Islet precursor cell (in vitro differentiated cells): ENCODE results near the gene GRID2IP.
A peak's percentile ranks its signal among the peaks of the same experiment; 100 is the strongest.
"Not testable (repeated sequence)": the region's sequence is repeated elsewhere in the genome, so short reads cannot be mapped to it uniquely, and the experiment has no call there.

ENCODE experiments used
- DNase-seq: peaks from one replicate; pipeline ENCODE4 v3.0.0-alpha.2; 2018

GRID2IP gene

DNA sequence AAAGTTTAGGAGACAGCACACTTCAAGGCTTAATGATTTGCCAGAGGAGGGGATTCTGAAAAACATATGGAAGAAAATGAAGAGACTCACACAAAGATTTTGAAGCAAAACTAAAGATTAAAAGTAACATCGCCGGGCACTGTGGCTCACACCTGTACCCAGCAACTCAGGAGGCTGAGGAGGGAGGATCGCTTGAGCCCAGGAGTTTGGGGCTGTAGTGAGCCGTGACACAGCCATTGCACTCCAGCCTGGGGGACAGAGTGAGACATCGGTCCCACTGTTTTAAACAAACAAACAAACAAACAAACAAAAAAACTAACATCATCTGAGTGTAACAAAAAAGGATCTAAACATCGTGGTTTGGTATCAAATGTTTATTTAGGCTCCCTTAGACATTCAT, 69.8 kb downstream of the GRID2IP start:
- no peak for DNase-seq

DNA sequence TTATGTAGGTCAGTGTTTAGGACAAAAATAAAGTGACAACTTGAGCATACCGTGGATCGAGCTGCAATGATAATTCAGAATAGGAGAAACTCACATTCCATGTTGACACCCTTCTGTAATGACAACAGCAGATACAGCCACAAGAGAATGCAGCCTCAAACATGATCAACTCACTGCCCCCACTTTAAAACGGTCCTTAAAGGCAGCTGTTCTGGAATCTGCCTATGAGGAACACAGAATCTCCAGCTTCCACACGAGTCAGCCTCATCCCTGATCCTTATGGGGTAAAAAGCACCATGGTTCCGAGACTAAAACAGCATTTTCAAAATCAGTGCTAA, 71.0 kb downstream of the GRID2IP start:
- no peak for DNase-seq

DNA sequence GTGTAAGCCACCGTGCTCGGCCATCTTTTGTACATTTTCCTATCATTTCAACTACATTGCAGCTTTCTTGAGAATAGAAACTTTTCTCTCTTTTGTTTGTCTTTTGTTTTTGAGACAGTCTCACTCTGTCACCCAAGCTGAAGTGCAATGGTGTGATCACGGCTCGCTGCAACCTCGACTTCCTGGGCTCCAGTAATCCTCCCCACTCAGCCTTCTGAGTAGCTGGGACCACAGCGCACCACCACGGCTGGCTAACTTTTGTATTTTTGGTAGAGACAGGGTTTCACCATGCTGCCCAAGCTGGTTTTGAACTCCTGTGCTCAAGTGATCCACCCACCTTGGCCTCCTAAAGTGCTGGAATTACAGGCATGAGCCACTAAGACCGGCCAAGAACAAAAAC, 72.2 kb downstream of the GRID2IP start:
- DNase-seq: no peak

DNA sequence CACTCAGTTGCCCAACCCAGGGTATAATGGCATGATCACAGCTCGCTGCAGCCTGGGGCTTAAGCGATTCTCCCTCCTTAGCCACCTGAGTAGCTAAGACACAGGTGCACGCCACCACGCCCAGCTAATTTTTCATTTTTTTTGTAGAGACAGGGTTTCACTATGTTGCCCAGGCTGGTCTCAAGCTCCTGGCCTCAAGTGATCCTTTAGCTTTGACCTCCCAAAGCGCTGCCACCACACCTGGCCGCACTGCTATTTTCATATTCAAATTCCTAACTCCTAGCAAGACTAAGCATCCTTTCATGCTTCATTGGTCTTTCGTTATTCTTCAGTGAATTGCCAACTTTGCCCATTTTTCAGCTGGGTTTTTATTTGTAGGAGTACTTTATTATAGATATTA, 73.1 kb downstream of the GRID2IP start:
- no peak for DNase-seq

DNA sequence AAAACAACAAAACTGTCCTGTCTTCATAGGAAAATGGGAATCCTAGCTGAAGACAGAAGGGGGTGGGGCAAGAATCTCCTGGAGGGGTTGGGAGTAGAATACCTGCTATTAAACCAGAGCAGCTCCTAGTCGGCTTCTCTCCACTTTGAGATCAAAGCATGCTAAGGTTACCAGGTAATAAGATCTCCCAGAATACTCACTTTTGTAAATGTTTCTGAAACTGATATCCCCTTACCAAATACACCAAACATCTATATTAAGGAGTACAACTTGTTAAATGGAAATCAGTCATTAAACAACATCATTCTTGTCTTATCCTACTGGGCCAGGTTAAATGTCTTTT, 74.0 kb downstream of the GRID2IP start:
- no peak for DNase-seq

DNA sequence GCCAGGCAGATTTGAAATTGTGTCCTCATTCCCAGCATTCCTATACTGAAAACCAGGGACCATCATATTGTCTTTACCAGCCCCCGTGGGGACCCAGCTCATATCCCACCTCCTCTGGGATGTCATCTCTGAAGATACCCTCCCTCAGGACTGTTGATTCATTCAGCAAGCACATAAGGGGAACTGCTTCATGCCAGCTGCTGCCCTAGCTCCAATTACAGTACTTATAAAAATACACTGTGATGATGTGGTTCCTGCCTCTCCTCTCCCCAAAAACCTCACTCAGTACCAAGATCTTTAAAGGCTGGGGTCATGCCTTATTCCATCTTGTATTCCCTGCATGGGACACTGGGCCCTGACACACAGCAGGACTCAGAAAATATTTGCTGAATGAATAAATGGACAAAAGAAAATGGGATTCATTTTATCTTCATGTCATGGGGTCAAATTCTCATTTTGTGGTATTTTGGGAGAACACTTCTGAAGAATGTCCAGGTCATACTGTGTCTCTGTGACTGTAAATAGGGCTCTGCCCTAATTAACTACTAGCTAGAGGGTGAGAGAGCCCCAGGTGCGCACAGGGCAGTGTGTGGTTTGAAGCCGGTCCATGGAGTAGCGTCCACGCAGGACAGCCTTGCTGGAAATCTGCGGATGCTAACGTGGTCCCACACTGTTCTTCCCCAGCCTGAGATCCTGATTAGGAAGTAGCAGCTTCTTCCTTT, 74.5 kb downstream of the GRID2IP start:
- DNase-seq: no peak

DNA sequence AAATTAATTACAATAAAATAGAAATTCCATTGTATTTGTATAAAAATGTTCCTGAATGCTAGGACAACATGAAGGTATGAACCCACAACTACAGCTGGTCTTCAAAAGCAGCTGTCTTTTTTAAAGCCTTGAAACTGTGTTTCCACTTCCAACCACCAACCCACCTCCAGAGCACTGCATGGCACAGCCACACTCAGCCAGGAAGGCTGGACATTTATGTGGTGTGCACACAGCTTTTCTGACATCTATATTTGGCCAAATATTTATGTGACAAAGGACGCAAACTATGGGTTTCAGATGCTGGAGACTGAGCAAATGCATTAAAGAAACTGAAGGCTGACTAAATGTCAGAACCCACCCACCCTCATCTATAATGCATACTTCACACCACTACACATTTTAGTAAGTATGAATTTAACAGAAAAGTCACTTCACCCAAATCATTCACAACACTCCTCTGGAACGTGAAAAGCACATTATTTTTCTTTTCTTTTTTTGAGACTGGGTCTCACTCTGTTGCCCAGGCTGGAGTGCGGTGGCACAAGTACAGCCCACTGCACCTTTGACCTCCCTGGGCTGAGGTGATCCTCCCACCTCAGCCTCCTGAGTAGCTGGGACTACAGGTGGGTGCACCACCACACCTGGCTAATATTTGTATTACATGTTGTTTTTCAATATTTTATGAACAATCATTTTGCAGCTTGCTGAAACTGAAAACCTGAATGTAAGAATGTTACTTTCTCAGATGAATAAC, 75.7 kb downstream of the GRID2IP start:
- no peak for DNase-seq

DNA sequence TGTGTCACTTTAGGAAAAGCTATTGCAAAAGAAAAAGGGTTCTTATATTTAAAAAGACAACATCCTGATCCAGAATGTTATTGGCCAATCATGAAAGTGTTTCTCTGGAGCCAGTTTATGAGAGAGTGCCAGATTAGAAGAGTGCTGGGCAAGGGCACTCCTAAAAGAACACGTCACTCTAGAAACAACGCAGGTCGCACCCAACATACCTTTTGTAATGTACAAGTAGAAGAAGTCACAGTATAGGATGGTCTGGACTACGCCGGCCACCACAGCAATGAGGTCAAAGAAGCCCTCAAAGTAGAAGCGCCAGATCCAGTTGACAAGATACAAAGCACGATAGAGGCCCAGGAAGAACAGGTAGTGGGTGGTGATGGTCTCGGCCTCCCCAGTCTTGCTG, 85.4 kb downstream of the GRID2IP start:
- DNase-seq: no peak

DNA sequence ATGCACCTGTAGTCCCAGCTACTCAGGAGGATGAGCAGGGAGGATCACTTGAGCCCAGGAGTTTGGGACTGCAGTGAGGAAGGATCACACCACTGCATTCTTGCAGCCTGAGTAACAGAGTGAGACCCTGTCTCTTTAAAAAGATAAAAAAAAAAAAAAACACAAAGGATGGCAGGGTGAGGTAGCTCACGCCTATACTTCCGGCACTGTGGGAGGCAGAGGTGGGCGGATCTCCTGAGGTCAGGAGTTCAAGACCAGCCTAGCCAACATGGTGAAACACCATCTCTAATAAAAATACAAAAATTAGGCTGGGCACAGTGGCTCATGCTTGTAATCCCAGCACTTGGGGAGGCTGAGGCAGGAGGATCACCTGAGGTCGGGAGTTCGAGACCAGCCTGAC, 87.7 kb downstream of the GRID2IP start:
- not testable (repeated sequence) for DNase-seq

DNA sequence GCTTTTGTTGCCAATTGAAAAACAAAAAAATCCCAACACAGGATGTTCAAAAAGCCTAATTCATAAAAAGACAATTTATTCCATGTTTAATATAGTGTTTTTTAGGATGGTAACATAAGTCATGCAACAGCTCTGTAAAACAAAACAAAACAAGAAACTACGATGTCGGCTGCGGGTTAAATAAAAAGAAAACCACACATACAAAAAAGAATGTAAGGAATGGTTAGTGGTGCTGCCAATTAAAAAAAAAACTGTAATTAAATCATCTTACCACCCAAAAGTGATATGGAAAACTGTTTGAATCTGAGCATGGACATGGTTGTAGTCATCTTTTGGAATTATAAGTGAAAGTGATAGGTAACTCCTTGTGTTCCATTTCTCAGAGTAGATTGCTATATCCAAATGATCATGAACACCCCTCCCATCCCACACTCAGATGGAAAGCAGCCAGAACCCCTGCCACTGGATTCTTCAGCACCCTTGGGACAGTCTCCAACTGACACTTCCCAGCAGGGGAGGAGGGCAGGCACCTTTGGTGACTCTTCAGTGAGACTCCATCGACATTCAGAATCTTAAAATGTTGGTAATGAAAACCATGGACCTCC, 89.2 kb downstream of the GRID2IP start:
- no peak for DNase-seq

DNA sequence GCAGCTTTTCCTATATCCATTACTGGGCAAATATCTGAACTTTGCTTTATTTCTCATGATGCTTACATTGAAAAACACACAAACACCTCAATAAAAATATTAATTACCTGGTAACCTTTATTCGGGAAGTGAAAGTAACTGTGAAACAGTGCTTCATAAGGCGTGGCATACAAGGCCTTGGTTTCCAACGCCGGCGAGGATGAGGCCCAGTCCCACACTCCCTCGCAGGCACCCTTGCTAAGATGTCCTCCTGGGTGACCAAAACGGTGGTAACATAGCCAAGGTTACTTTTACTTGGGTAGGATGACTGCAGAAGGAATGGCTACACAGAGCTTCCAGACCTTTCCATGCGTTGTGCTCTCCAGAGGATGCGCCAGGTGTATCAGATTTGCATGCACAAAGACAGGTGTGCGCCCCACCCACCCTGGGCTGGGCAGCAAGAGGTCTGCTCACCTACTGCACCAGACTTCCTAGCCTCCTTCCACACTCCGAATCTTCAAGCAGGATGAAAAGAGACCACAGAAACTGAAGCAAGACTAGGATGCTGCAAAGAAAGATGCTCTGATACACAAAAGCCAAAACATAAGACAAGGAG, 90.2 kb downstream of the GRID2IP start:
- DNase-seq: no peak

DNA sequence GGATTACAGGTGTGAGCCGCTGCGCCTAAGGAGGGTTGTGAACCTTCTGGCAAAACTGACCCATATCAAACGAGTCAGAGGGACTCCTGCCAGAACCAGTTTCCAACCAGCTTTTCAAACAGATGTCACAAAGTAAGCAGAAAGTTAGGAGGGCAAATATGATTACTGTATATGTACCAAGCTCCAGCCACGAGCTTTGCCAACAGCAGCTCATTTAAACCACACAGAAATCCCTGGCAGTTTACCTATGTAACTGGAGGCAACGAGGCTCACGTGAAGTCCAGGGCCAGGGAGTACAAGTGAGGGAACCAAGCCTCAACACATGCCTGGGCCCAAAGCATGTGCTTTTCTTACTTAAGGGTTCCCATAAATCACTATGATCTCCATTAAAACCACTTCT, 91.0 kb downstream of the GRID2IP start:
- DNase-seq: no peak

DNA sequence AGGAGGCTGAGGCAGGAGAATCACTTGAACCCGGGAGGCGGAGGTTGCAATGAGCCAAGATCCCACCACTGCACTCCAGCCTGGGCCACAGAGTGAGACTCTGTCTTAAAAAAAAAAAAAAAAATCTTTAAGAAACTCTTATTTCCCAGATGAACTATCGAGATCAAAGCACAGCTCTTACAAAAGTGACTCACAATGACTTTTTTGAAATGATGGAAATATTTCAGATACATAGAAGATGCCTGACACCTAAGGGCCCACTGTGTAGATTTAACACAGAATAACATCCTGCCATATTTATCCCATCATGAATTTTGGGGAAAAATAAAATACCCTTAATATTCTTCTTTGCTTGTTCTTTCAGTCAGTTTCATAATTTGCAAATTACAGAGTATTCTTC, 92.6 kb downstream of the GRID2IP start:
- DNase-seq: not testable (repeated sequence)

DNA sequence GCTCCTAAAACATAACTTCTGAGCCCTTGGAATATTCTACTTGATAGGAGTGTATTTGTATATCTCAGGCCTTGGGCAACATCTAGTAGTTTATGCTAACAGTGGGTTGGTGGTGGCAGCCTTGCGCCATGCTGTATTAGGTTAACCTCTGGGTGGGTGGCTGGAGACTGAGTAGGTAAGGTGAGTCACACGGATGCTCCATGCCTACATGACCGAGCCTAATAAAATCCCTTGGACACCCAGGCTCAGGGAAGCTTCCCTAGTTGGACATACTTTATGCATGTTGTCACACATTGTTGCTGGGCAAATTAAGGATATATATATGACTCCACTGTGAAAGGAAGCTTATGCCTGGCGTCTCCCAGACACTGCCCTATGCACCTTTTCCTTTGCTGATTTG, 97.5 kb downstream of the GRID2IP start:
- peak; percentile 64 for DNase-seq

DNA sequence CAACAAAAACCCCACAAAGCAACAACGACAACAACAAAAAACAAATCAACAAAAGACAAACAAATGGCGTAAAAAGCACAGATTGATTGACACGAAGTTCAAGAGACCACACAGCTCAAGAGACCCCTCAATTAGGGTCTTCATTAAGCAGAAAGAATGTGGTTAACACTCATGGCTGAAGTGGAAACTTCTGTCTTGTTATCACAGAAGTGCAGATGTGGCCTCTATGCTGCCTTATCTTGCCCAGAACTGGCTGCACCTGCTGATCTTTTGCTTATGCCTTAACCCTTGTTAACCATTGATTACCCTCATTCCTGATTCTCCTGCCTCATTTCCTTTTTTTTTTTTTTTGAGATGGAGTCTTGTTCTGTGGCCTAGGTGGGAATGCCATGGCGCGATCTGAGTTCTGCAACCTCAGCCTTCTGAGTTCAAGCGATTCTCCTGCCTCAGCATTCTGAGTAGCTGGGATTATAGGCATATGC, 100.0 kb downstream of the GRID2IP start:
- no peak for DNase-seq

DNA sequence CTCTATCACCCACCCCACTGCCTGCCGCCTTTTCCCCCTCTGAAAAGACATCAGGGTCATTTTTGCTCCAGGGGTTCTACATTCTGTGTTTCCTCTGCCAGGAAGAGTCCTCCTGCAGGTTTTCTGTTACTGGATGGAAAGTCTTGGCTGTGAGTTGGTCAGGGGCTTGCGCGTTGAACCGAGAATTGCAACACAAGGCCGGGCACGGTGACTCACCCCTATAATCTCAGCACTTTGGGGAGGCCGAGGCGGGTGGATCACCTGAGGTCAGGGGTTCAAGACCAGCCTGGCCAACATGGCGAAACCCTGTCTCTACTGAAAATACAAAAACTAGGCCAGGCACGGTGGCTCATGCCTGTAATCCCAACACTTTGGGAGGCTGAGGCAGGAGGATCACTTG, 100.7 kb downstream of the GRID2IP start:
- not testable (repeated sequence) for DNase-seq

DNA sequence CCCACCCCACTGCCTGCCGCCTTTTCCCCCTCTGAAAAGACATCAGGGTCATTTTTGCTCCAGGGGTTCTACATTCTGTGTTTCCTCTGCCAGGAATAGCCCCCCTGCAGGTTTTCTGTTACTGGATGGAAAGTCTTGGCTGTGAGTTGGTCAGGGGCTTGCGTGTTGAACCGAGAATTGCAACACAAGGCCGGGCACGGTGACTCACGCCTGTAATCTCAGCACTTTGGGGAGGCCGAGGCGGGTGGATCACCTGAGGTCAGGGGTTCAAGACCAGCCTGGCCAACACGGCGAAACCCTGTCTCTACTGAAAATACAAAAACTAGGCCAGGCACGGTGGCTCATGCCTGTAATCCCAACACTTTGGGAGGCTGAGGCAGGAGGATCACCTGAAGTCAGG, 101.4 kb downstream of the GRID2IP start:
- not testable (repeated sequence) for DNase-seq

DNA sequence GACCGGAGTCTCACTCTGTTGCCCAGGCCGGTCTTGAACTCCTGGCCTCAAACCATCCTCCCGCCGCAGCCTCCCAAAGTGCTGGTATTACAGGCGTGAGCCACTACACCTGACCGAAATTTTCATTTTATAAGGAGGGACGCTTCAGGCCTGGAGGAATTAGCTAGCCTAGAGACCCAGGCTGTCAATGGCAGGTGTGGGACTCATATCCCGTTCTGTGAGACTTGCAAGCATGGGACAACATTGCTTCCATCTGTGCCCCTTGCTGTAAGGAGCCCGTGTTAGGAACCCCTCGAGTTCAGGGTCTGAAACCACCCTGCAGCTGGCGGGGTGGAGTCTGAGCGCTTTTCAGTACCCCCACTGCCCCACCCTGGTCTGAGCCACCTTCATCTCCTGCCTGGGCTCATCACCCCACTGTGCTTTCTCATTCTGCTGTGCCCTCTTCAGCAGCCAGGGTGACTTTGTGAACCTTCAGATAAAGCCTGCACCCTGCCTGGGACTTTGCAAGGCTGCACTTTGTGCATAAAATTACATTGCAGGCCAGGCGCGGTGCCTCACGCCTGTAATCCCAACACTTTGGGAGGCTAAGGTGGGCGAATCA, 102.2 kb downstream of the GRID2IP start:
- no peak for DNase-seq

DNA sequence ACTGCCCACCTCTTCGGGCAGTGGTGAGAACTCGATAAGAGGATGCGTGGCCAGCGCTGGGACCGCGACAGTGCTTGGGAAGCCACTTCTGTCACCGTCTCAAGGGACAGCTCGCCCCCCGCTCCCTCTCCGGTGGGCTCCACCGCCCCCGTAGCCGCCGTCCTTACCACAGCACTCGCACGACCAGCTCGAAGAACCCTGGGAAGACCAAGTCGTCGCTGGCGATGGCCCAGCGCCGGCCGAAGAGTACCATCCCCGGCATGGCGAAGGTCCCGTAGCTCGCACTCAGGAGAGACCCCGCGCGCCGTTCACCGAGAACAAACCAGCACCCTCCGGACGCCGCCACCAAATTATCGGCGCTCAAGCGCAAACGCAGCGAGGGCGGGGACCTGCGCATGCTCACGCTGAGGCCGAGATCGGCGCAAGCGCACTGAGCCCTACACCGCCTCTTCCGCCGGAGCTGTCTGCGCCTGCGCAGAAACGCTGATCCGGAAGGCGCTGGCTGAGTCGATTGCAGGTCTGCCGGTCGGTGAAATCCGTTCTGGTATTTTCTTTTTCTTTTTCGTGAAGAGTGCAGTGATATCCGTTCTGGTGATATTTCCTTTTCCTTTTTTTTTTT, 103.6 kb downstream of the GRID2IP start, which contains the start of gene DAGLB:
Gene DAGLB, minus strand, starts transcription at position 374 of the 619 bp plus-strand sequence. Its CDS starts 112 bp downstream, at position 262.
- peak; percentile 94 for DNase-seq
